Measurements from ENCODE around the gene C17orf113. TPM values are rescaled to one million over a fixed set of nuclear protein-coding genes. Genes with fewer than 3 reads are reported as not detected.
"Not testable (repeated sequence)": the region's sequence is repeated elsewhere in the genome, so short reads cannot be mapped to it uniquely, and the experiment has no call there.

The C17orf113 gene
- total RNA-seq, 2 experiments from 2014 or later, result 0.42 to 0.55 TPM

GRCh38 chr17:42017866-42018200, 32.6 kb downstream of the C17orf113 start:
- Histone ChIP-seq H3K4me3 (ENCODE audit: low read length) (peak overlapping the region; percentile 100), H3K27me3 (ENCODE audit: control insufficient read depth in 1 of 2, insufficient read depth in 2 of 2, low read length in 2 of 2) (no peaks in the 10 kb centered on the region), H3K27ac (ENCODE audit: low read depth in 1 of 2, low read length in 2 of 2) (peak overlapping the region; percentile 93 to 94), H3K9me3 (ENCODE audit: control insufficient read depth in 1 of 2, insufficient read depth in 1 of 2, low read length in 2 of 2) (no peaks in the 10 kb centered on the region), H3K36me3 (ENCODE audit: insufficient read depth, low read length) (peaks cover 13% of the 10 kb centered on the region), H3K4me1 (ENCODE audit: insufficient read depth, low read length) (peaks cover 74% of the 10 kb centered on the region)
- Mint-ChIP-seq H3K27me3 (no peaks in the 10 kb centered on the region), H3K4me3 (peak overlapping the region; percentile 100), H3K27ac (peak overlapping the region; percentile 98), H3K36me3 (ENCODE audit: low read depth) (peaks cover 34% of the 10 kb centered on the region), H3K4me1 (ENCODE audit: low read depth) (peaks cover 72% of the 10 kb centered on the region), H3K9me3 (no peaks in the 10 kb centered on the region)
- ChIA-PET CTCF (interaction anchor here (0.6 to 2.3 kb wide), 8 partner anchors 22 to 806 kb away, joined by 3 to 6 read pairs (median 3); partner anchors contain the start of genes BECN1, CNP and ODAD4), POLR2A (interaction anchor here (0.6 to 6.3 kb wide), 29 partner anchors 8 to 1351 kb away, joined by 3 to 81 read pairs (median 5); partner anchors contain the start of genes ACLY, C17orf113, CNP and DHX58)
- no peak for TF ChIP-seq CTCF (IDR thresholded peaks at IDR 0.05)
- peak; percentile 3 for ATAC-seq (ENCODE audit: poor library complexity)
- intact Hi-C loops (cut with DNase I, micrococcal nuclease), result loop anchor here (1.0 to 5.0 kb wide), 6 partner anchors 51 to 1201 kb away; partner anchors contain the start of genes CNP (in 2 of the 2), ACLY (in 1 of the 2) and ODAD4 (in 1 of the 2)
- DNase-seq, result no peak

GRCh38 chr17:42016941-42017865, 33.2 kb downstream of the C17orf113 start, which contains the start of gene DNAJC7:
TSS of gene DNAJC7 (minus strand) at chr17:42017439. CDS start at chr17:42017416, 23 bp downstream.
- POLR2A ChIA-PET, result interaction anchor here (0.6 to 6.3 kb wide), 33 partner anchors 8 to 1371 kb away, joined by 3 to 81 read pairs (median 4); partner anchors contain the start of genes ACLY, C17orf113, CNP and DHX58
- peak within 1 kb of the TSS; percentile 100 for H3K4me3 ChIP-seq (ENCODE audit: low read length)
- CTCF ChIA-PET, result interaction anchor here (0.5 to 1.3 kb wide), 9 partner anchors 10 to 807 kb away, joined by 3 to 4 read pairs (median 3); partner anchors contain the start of genes BECN1 and ODAD4
- H3K4me1 ChIP-seq (ENCODE audit: insufficient read depth, low read length), result peaks cover 78% of the 10 kb centered on the region
- H3K36me3 Mint-ChIP-seq (ENCODE audit: low read depth), result peaks cover 32% of the 10 kb centered on the region
- H3K4me3 Mint-ChIP-seq, result peak within 1 kb of the TSS; percentile 100
- H3K27ac ChIP-seq (ENCODE audit: low read depth in 1 of 2, low read length in 2 of 2), result peak within 1 kb of the TSS; percentile 93 to 94
- no peaks in the 10 kb centered on the region for H3K9me3 ChIP-seq (ENCODE audit: control insufficient read depth in 1 of 2, insufficient read depth in 1 of 2, low read length in 2 of 2)
- ATAC-seq (ENCODE audit: poor library complexity) (peak; percentile 84), DNase-seq (peak; percentile 79 to 96 (median 86))
- peak within 1 kb of the TSS; percentile 98 for H3K27ac Mint-ChIP-seq
- no peaks in the 10 kb centered on the region for H3K27me3 Mint-ChIP-seq
- no peak for TF ChIP-seq CTCF (IDR thresholded peaks at IDR 0.05)
- H3K36me3 ChIP-seq (ENCODE audit: insufficient read depth, low read length), result peaks cover 7% of the 10 kb centered on the region
- no peaks in the 10 kb centered on the region for H3K27me3 ChIP-seq (ENCODE audit: control insufficient read depth in 1 of 2, insufficient read depth in 2 of 2, low read length in 2 of 2)
- intact Hi-C loops (cut with DNase I, micrococcal nuclease), result loop anchor here (1.0 to 5.0 kb wide), 6 partner anchors 50 to 1200 kb away; partner anchors contain the start of genes CNP (in 2 of the 2), ACLY (in 1 of the 2) and ODAD4 (in 1 of the 2)
- H3K9me3 Mint-ChIP-seq, result no peaks in the 10 kb centered on the region
- peaks cover 75% of the 10 kb centered on the region for H3K4me1 Mint-ChIP-seq (ENCODE audit: low read depth)

- H3K4me3 Mint-ChIP-seq, result peak overlapping the region; percentile 100
- H3K4me3 ChIP-seq (ENCODE audit: low read length), result peak overlapping the region; percentile 100
- H3K27me3 ChIP-seq (ENCODE audit: control insufficient read depth in 1 of 2, insufficient read depth in 2 of 2, low read length in 2 of 2), result no peaks in the 10 kb centered on the region
- no peaks in the 10 kb centered on the region for H3K27me3 Mint-ChIP-seq
- DNase-seq (peak in 4 of 14 experiments; percentile 18 to 39 (median 28)), ATAC-seq (ENCODE audit: poor library complexity) (no peak)
- H3K9me3 Mint-ChIP-seq, result no peaks in the 10 kb centered on the region
- no peaks in the 10 kb centered on the region for H3K9me3 ChIP-seq (ENCODE audit: control insufficient read depth in 1 of 2, insufficient read depth in 1 of 2, low read length in 2 of 2)
- H3K27ac Mint-ChIP-seq, result peak overlapping the region; percentile 98
- ChIA-PET POLR2A (interaction anchor here (0.8 to 6.3 kb wide), 14 partner anchors 10 to 593 kb away, joined by 3 to 81 read pairs (median 6); partner anchors contain the start of genes CNP, DHX58, KAT2A and KCNH4), CTCF (interaction anchor here (1.0 to 1.3 kb wide), 3 partner anchors 27 to 86 kb away, joined by 3 to 4 read pairs (median 3); partner anchors contain the start of gene ODAD4)
- intact Hi-C loops (cut with DNase I, micrococcal nuclease), result loop anchor here (2.0 to 5.0 kb wide), 5 partner anchors 49 to 1199 kb away; partner anchors contain the start of genes CNP (in 2 of the 2), ACLY (in 1 of the 2) and ODAD4 (in 1 of the 2)
- H3K36me3 Mint-ChIP-seq (ENCODE audit: low read depth), result peaks cover 37% of the 10 kb centered on the region
- H3K4me1 Mint-ChIP-seq (ENCODE audit: low read depth), result peaks cover 79% of the 10 kb centered on the region
- TF ChIP-seq CTCF (IDR thresholded peaks at IDR 0.05), result no peak
- peak overlapping the region; percentile 93 to 94 for H3K27ac ChIP-seq (ENCODE audit: low read depth in 1 of 2, low read length in 2 of 2)
- peaks cover 76% of the 10 kb centered on the region for H3K4me1 ChIP-seq (ENCODE audit: insufficient read depth, low read length)
- peaks cover 7% of the 10 kb centered on the region for H3K36me3 ChIP-seq (ENCODE audit: insufficient read depth, low read length)
Observed at GRCh38 chr17:42016411-42016831, 34.0 kb downstream of the C17orf113 start.

- H3K9me3 ChIP-seq (ENCODE audit: control insufficient read depth in 1 of 2, insufficient read depth in 1 of 2, low read length in 2 of 2); H3K27me3 Mint-ChIP-seq; CTCF ChIA-PET; DNase-seq; H3K27ac ChIP-seq (ENCODE audit: low read depth in 1 of 2, low read length in 2 of 2); POLR2A ChIA-PET; H3K9me3 Mint-ChIP-seq; intact Hi-C loops (cut with DNase I, micrococcal nuclease); H3K27me3 ChIP-seq (ENCODE audit: control insufficient read depth in 1 of 2, insufficient read depth in 2 of 2, low read length in 2 of 2); H3K4me3 ChIP-seq (ENCODE audit: low read length); ATAC-seq (ENCODE audit: poor library complexity): not testable (repeated sequence)
- peak overlapping the region; percentile 11 for H3K4me3 Mint-ChIP-seq
- peaks cover 83% of the 10 kb centered on the region for H3K4me1 Mint-ChIP-seq (ENCODE audit: low read depth)
- H3K4me1 ChIP-seq (ENCODE audit: insufficient read depth, low read length), result peaks cover 70% of the 10 kb centered on the region
- H3K27ac Mint-ChIP-seq, result peak overlapping the region; percentile 12
- H3K36me3 ChIP-seq (ENCODE audit: insufficient read depth, low read length), result peaks cover 16% of the 10 kb centered on the region
- peaks cover 49% of the 10 kb centered on the region for H3K36me3 Mint-ChIP-seq (ENCODE audit: low read depth)
Observed at GRCh38 chr17:42013740-42014139, 36.7 kb downstream of the C17orf113 start.
